Type B pancreatic cell (in vitro differentiated cells): ENCODE data around the gene NACC2. TPM values are rescaled to one million over a fixed set of nuclear protein-coding genes. Genes with fewer than 3 reads are reported as not detected.

Experiments
- DNase-seq: peaks from one replicate; pipeline ENCODE4 v3.0.0; 2021; ENCODE audit warnings: mixed read lengths; ENCODE audit not compliant: unreplicated experiment; ENCODE audit errors: extremely low spot score
- H3K27ac Mint-ChIP-seq: 2 replicates; pipeline ENCODE4 v1.8.0; 2021; ENCODE audit warnings: mild to moderate bottlenecking, mixed read lengths
- H3K27me3 Mint-ChIP-seq: 2 replicates; pipeline ENCODE4 v1.8.0; 2021; ENCODE audit warnings: mixed read lengths
- H3K36me3 Mint-ChIP-seq: 2 replicates; pipeline ENCODE4 v1.8.0; 2021; ENCODE audit warnings: mixed read lengths
- H3K4me1 Mint-ChIP-seq: one replicate; pipeline ENCODE4 v1.8.0; 2021; ENCODE audit warnings: mixed read lengths; ENCODE audit not compliant: unreplicated experiment
- H3K4me3 Mint-ChIP-seq: 2 replicates; pipeline ENCODE4 v1.8.0; 2021; ENCODE audit warnings: mild to moderate bottlenecking, mixed read lengths
- H3K9me3 Mint-ChIP-seq: 2 replicates; pipeline ENCODE4 v1.8.0; 2021; ENCODE audit warnings: mixed read lengths
- CTCF ChIP-seq: fragments of 200-600 bp; sonication (generic); conservative IDR thresholded peaks from 2 replicates; pipeline ENCODE4 v1.5.0; 2021; ENCODE audit warnings: antibody characterized with exemption, mild to moderate bottlenecking
- total RNA-seq: library from RNA; stranded (reverse); gene quantifications from 2 replicates; pipeline ENCODE4 v1.2.1, GENCODE V29; 2021; ENCODE audit warnings: low replicate concordance

Gene NACC2
- total RNA-seq, 1 donor from 2014 or later: 9.3 TPM

DNA sequence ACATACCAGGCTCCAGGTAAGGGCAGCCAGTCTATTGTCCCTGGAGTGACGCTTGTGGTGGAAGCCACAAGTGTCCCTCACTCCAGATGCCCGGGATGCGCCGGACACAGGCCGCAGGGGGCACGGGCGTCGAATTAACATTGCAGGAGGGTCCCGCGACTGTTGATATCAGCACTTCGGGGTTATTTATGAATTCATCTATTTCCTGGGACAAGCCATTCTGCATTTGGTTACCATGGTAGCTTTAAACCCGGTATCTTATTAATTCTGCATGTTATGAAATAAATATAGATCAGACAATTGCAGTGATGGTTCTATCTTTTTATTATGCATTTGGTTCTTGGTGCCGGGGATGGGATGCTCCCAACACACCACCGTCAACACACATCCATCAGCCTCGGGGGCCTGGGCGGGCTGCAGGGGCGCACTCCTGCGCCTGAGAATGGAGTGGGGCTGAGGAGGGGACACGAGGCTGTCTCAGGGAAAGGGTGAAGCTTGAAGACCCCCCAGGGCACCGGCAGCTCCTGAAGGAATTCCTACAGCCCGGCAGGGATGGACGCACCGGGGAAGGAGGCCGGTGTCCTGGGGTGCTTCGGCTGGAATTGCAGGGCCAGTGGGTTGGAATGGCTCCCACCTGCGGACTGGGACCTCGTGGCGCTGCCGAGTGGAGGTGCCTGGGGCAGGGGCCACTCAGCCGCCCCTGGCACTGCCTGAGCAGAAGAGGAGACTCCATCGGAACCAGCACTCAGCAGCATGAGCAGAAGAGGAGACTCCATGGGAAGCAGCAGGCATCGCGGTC is 41.2 kb upstream of the NACC2 start:
- H3K27me3 Mint-ChIP-seq: peaks cover 21% of the 10 kb centered on the region

GRCh38 chr9:136135326-136136126 is 40.4 kb upstream of the NACC2 start:
- Mint-ChIP-seq H3K4me3 (peak overlapping the region; percentile 52), H3K4me1 (peaks cover 13% of the 10 kb centered on the region), H3K36me3 (no peaks in the 10 kb centered on the region), H3K27ac (no peak overlapping the region), H3K27me3 (peaks cover 26% of the 10 kb centered on the region), H3K9me3 (no peaks in the 10 kb centered on the region)
- no peak for DNase-seq
- no peak for TF ChIP-seq CTCF

More for the DNA sequence above, 41.2 kb upstream of the NACC2 start:
- no peak for TF ChIP-seq CTCF
- DNase-seq: no peak
- Mint-ChIP-seq H3K36me3 (no peaks in the 10 kb centered on the region), H3K4me3 (peak overlapping the region; percentile 52), H3K9me3 (no peaks in the 10 kb centered on the region), H3K27ac (no peak overlapping the region), H3K4me1 (peaks cover 8% of the 10 kb centered on the region)

- H3K4me1 Mint-ChIP-seq: peaks cover 20% of the 10 kb centered on the region
- no peak for DNase-seq
- peaks cover 37% of the 10 kb centered on the region for H3K27me3 Mint-ChIP-seq
- H3K9me3 Mint-ChIP-seq: no peaks in the 10 kb centered on the region
- TF ChIP-seq CTCF: no peak
- H3K27ac Mint-ChIP-seq: no peak overlapping the region
- peak overlapping the region; percentile 73 for H3K4me3 Mint-ChIP-seq
- H3K36me3 Mint-ChIP-seq: no peaks in the 10 kb centered on the region
These were observed 38.9 kb upstream of the NACC2 start for GRCh38 chr9:136133959-136134484.

DNA sequence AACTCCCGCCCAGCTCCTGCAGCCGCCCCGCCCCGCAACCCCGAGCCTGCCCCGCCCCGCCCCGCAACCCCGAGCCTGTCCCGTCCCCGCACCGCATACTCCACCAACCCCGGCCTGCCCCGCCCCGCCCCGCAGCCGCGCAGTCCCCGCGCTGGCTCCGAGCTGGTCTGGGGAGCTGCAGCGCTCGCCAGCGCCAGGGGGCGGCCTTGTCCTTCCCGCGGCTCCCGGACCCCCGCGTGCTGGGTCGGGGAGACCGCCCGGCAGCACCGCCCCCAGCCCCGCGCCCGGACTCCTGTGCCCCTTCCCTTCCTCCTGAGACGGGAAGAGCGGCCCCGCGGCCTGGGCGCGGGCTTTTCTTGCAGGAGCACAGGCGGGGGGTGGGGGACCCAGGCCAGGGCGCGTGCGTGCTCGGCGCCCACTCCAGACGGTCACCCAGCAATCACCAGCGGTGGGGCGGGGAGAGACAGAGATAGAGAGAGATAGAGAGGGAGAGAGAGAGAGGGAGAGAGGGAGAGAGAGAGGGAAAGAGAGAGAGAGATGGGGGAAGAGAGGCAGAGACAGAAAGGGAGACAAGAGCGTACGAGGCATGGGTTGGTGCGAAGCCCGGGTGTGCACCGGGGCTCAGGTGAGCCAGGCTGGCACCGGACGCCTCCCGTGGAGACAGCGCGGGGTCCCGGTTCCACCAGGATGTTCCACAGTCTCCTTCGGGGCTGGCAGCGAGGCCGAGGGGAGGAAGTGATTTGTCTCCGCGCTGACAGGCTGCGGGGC is 38.3 kb upstream of the NACC2 start:
- Mint-ChIP-seq H3K27me3 (peaks cover 38% of the 10 kb centered on the region), H3K27ac (no peak overlapping the region), H3K4me1 (peaks cover 17% of the 10 kb centered on the region), H3K4me3 (peak overlapping the region; percentile 54), H3K36me3 (no peaks in the 10 kb centered on the region), H3K9me3 (no peaks in the 10 kb centered on the region)
- peak; percentile 83 for DNase-seq
- TF ChIP-seq CTCF: peak; percentile 78

DNA sequence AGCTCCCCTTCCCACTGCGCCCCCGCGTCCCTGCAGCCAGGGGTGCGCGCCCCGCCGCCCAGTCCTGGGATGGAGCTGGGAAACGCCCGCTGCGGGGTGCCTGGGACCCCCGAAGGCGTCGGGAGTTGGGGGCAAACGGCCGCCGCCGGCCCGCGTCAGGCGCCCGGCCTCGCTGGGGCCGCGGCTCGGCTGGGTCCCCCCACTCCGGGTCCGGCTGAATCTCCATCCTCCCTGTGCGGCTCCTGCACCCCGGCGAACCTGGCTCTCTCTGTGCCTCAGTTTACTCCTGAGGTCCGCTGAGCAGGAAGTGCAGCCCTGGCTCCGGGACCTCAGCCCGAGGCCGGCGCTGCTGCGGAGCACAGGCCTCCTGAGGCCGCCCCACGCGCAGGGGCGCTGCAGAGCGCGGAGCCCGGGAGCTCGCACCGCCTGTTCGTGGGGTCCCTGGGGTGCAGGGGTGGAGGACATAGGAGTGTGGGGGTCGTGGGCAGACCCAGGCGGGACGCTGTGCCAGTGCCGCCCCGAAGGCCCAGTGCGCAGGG is 37.5 kb upstream of the NACC2 start:
- Mint-ChIP-seq H3K4me3 (no peak overlapping the region), H3K9me3 (no peaks in the 10 kb centered on the region), H3K27ac (no peak overlapping the region), H3K4me1 (peaks cover 17% of the 10 kb centered on the region), H3K27me3 (peaks cover 40% of the 10 kb centered on the region), H3K36me3 (no peaks in the 10 kb centered on the region)
- TF ChIP-seq CTCF: no peak
- DNase-seq: no peak
